Ishikawa (cell line): ENCODE measurements around the gene CCDC18.

ENCODE experiments used
- CEBPB ChIP-seq: IDR thresholded peaks from 2 replicates; pipeline ENCODE4 v1.6.1; 2012
- CREB1 ChIP-seq: IDR thresholded peaks from 2 replicates; pipeline ENCODE4 v1.6.1; 2012; ENCODE audit warnings: low read depth
- EGR1 ChIP-seq: IDR thresholded peaks from 2 replicates; pipeline ENCODE4 v1.6.1; 2012
- EP300 ChIP-seq: IDR thresholded peaks from 2 replicates; pipeline ENCODE4 v1.6.1; 2012; ENCODE audit warnings: borderline replicate concordance
- FOXM1 ChIP-seq: IDR thresholded peaks from 2 replicates; pipeline ENCODE4 v1.6.1; 2012; ENCODE audit warnings: low read depth, borderline replicate concordance
- NFIC ChIP-seq: IDR thresholded peaks from 2 replicates; pipeline ENCODE4 v1.6.1; 2012
- RAD21 ChIP-seq: IDR thresholded peaks from 2 replicates; pipeline ENCODE4 v1.6.1; 2012; ENCODE audit warnings: low read depth
- TAF1 ChIP-seq: IDR thresholded peaks from 2 replicates; pipeline ENCODE4 v1.6.1; 2012; ENCODE audit warnings: low read depth, mild to moderate bottlenecking
- TCF12 ChIP-seq: IDR thresholded peaks from 2 replicates; pipeline ENCODE4 v1.6.1; 2012; ENCODE audit warnings: low read depth
- TEAD4 ChIP-seq: IDR thresholded peaks from 2 replicates; pipeline ENCODE4 v1.6.1; 2012
- USF1 ChIP-seq: IDR thresholded peaks from 2 replicates; pipeline ENCODE4 v1.6.1; 2012
- YY1 ChIP-seq: IDR thresholded peaks from 2 replicates; pipeline ENCODE4 v1.6.1; 2012; ENCODE audit warnings: low read depth
- ZBTB7A ChIP-seq: IDR thresholded peaks from 2 replicates; pipeline ENCODE4 v1.6.1; 2012; ENCODE audit warnings: low read depth
- TF ChIP-seq, protein P1 (sequence below): IDR thresholded peaks from 2 replicates; pipeline ENCODE4 v1.6.1; 2012; ENCODE audit warnings: low read depth, mild to moderate bottlenecking
- TF ChIP-seq, protein P2 (sequence below): IDR thresholded peaks from 2 replicates; pipeline ENCODE4 v1.6.1; 2012

Gene CCDC18, protein sequence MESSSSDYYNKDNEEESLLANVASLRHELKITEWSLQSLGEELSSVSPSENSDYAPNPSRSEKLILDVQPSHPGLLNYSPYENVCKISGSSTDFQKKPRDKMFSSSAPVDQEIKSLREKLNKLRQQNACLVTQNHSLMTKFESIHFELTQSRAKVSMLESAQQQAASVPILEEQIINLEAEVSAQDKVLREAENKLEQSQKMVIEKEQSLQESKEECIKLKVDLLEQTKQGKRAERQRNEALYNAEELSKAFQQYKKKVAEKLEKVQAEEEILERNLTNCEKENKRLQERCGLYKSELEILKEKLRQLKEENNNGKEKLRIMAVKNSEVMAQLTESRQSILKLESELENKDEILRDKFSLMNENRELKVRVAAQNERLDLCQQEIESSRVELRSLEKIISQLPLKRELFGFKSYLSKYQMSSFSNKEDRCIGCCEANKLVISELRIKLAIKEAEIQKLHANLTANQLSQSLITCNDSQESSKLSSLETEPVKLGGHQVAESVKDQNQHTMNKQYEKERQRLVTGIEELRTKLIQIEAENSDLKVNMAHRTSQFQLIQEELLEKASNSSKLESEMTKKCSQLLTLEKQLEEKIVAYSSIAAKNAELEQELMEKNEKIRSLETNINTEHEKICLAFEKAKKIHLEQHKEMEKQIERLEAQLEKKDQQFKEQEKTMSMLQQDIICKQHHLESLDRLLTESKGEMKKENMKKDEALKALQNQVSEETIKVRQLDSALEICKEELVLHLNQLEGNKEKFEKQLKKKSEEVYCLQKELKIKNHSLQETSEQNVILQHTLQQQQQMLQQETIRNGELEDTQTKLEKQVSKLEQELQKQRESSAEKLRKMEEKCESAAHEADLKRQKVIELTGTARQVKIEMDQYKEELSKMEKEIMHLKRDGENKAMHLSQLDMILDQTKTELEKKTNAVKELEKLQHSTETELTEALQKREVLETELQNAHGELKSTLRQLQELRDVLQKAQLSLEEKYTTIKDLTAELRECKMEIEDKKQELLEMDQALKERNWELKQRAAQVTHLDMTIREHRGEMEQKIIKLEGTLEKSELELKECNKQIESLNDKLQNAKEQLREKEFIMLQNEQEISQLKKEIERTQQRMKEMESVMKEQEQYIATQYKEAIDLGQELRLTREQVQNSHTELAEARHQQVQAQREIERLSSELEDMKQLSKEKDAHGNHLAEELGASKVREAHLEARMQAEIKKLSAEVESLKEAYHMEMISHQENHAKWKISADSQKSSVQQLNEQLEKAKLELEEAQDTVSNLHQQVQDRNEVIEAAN (N-terminal part only)

GRCh38 chr1:93180723-93181613 lies at the start of gene CCDC18:
Gene CCDC18, plus strand, starts transcription at chr1:93180724. Its CDS starts 2,638 bp downstream, at chr1:93183362.
- TF ChIP-seq TCF12 (no peak), FOXM1 (no peak), NFIC (no peak), USF1 (no peak), TAF1 (peak; percentile 71; the same call in 1 of the 2 replicates), RAD21 (no peak), CREB1 (no peak), YY1 (peak; percentile 26; the same call in 1 of the 2 replicates), ZBTB7A (no peak), EP300 (no peak; the same call in 1 of the 2 replicates), EGR1 (no peak; the same call in 1 of the 2 replicates), TEAD4 (no peak), CEBPB (no peak)
- TF ChIP-seq, protein P1, sequence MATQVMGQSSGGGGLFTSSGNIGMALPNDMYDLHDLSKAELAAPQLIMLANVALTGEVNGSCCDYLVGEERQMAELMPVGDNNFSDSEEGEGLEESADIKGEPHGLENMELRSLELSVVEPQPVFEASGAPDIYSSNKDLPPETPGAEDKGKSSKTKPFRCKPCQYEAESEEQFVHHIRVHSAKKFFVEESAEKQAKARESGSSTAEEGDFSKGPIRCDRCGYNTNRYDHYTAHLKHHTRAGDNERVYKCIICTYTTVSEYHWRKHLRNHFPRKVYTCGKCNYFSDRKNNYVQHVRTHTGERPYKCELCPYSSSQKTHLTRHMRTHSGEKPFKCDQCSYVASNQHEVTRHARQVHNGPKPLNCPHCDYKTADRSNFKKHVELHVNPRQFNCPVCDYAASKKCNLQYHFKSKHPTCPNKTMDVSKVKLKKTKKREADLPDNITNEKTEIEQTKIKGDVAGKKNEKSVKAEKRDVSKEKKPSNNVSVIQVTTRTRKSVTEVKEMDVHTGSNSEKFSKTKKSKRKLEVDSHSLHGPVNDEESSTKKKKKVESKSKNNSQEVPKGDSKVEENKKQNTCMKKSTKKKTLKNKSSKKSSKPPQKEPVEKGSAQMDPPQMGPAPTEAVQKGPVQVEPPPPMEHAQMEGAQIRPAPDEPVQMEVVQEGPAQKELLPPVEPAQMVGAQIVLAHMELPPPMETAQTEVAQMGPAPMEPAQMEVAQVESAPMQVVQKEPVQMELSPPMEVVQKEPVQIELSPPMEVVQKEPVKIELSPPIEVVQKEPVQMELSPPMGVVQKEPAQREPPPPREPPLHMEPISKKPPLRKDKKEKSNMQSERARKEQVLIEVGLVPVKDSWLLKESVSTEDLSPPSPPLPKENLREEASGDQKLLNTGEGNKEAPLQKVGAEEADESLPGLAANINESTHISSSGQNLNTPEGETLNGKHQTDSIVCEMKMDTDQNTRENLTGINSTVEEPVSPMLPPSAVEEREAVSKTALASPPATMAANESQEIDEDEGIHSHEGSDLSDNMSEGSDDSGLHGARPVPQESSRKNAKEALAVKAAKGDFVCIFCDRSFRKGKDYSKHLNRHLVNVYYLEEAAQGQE, result no peak
- TF ChIP-seq, protein P2, sequence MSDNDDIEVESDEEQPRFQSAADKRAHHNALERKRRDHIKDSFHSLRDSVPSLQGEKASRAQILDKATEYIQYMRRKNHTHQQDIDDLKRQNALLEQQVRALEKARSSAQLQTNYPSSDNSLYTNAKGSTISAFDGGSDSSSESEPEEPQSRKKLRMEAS, result peak; percentile 77

DNA sequence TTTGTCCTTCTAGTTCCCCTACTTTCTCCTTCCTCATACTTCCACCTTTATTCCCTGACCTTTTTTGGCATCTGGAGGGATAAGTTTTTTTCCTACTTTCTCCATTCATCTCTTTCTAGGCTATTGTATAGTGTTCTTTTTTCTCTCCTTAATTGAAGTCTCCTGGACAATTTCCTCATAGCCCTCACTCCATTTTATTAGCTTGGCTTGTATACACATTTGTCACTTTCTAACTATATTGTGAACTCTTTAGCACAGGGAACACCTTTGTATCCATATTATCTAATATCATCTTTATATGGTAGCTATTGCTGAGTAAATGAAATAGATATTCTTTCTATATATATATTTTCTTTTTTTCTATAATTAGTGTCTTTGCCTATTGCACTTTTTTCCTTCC lies 47.9 kb upstream of the CCDC18 start:
- no peak for TF ChIP-seq NFIC
- TF ChIP-seq, protein P1, result no peak
- no peak for TF ChIP-seq EGR1
- TF ChIP-seq USF1, result no peak
- TF ChIP-seq ZBTB7A, result no peak
- no peak for TF ChIP-seq TAF1
- TF ChIP-seq, protein P2, result no peak
- TF ChIP-seq CEBPB, result no peak
- TF ChIP-seq YY1, result no peak
- TF ChIP-seq FOXM1, result no peak
- TF ChIP-seq EP300, result no peak
- no peak for TF ChIP-seq RAD21
- TF ChIP-seq TCF12, result no peak
- no peak for TF ChIP-seq CREB1
- no peak for TF ChIP-seq TEAD4

GRCh38 chr1:93136445-93136844 lies 44.1 kb upstream of the CCDC18 start:
- no peak for TF ChIP-seq RAD21
- no peak for TF ChIP-seq EGR1
- no peak for TF ChIP-seq FOXM1
- TF ChIP-seq ZBTB7A, result no peak
- TF ChIP-seq TAF1, result no peak
- no peak for TF ChIP-seq TEAD4
- no peak for TF ChIP-seq NFIC
- TF ChIP-seq CEBPB, result no peak
- TF ChIP-seq CREB1, result no peak
- no peak for TF ChIP-seq TCF12
- TF ChIP-seq, protein P1, result no peak
- TF ChIP-seq YY1, result no peak
- no peak for TF ChIP-seq EP300
- TF ChIP-seq, protein P2, result no peak
- TF ChIP-seq USF1, result no peak
